GM04504 (cell line): ENCODE results near the gene ENOX2.

Source experiments
- DNase-seq: peaks from one replicate; pipeline ENCODE4 v3.0.0-alpha.2; 2012; ENCODE audit warnings: low read depth

ENOX2 gene

DNA sequence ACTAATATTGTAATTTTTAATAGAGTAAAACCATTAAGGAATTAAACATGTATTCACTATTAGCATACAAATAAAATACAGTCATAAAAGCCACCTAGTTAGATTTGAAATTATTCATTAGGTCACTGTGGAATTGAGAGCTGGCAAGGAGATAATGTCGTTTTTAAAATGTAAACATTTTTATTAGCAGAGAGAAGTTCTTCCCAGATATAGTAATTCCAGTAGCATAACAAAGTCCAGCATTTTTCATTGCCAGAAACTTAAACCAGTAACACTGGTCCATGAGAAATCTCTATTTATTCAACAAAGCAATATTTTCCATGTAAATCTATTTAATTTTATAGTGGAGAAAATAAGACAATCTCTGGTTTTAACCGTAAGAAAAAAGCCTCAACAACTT, 17.5 kb downstream of the ENOX2 start:
- no peak for DNase-seq

DNA sequence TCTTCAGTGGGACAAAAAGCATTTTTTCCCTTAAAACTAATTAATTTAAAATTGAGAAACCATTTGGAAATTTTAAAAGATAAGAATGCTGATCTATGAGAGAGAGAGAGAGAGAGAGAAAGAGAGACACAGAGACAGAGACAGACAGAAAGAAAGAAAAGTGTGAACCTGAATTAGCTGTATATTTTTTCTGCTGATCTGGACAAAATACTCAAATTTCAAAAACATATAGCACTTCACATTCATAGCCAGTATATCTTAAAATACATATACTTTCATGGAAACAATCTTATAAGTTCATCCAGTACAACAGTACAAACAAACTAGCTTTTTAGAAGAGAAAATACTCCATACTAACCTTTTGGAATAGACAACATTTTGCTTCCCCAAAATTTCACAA, 18.4 kb downstream of the ENOX2 start:
- no peak for DNase-seq

DNA sequence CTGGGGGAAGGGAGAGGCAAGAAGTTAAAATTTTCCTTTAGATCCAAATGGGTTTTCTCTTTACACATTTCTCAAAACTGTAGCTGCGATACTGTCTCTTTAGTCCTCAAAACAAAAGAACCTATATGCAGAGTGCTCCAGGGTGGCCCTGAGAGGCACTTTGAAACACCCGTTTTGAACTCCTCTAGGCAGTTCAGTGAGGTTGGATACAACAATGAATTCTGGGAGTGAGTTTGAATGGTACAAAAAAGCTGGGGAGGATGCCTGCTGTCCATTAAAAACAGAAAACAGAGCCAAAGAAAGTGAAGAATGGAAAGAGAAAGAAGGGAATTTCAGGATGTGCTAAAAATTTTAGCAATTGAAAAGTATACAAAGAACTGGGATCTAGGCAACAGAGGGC, 23.1 kb downstream of the ENOX2 start:
- no peak for DNase-seq

DNA sequence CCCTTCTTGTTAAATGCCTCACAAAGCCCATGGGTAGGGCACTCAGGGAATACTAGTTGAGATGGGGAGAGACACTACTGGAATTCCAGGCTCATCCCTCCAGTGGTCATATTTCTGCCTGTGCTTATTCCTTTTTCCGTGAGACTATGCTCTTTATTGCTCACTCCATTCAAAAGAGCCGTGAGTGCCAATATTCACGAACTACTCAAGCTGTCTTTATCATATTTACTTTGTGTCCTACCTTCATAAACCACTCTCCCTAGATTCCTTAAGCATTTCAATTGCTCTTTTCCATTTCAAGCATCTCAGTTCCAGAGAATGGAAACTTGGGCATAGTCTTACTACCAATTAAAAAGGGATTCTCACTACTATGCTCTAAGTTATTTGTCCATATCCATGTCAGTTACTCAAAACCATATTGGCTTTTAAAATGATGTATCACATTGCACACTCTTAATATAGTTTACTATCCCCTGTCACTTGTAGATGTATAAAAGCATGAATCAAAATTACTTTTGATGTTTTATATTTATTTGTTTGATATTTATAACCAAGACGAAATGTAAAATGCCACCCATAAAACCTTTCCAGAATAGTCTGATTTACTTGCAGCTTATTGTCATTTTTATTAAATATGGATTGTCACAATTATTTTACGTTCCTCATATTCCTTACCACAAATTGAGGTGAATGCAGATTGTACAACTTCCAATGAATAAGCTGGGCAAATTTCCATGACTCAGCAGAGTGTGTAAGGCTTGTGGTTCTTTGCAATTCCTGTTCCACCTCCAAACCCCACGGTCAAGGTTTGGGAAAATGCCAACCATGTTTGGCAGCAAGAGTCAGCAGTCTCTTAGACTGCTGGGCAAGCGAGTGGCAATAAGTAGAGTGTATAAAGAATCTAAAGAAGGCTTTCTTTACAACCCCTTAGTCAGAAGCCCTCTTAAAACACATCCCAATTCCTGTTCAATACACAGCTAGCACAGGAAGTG, 24.4 kb downstream of the ENOX2 start:
- DNase-seq: peak; percentile 62

DNA sequence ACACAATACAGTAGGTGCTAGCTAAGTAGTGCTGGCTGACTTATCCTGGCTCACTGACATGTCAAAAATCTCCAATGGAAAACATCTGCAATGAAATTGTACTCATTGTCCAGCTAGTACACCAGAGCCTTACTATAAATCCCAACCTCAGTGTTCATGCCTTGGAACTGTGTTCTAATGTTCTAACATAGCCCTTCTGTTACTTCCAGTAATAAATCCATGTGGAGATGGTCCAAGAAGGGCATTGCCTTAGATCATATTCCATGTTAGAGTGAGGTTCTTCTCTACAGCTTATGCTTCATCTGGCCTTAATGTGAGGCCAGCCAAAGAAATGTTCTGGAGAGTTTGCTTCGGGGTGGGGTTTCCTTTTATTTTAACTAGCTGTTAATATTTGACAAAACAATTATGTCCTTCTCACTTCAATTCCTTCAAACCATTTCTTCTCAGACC, 25.1 kb downstream of the ENOX2 start:
- no peak for DNase-seq

DNA sequence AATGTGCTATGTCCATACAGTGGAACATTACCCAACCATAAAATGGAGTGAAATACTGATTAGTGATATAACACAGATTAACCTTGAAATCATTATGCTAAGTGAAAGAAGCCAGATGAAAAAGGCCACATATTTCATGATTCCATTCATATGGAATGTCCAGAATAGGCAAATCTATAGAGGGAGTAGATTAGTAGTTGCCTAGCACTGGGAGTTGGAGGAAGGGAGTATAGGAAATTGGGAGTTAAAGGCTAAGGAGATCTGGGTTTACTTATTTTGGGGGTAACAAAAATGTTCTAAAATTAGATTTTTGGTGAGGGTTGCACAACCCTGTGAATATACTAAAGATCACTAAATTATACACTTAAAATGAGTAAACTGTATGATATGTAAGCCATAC, 26.8 kb downstream of the ENOX2 start:
- DNase-seq: no peak

DNA sequence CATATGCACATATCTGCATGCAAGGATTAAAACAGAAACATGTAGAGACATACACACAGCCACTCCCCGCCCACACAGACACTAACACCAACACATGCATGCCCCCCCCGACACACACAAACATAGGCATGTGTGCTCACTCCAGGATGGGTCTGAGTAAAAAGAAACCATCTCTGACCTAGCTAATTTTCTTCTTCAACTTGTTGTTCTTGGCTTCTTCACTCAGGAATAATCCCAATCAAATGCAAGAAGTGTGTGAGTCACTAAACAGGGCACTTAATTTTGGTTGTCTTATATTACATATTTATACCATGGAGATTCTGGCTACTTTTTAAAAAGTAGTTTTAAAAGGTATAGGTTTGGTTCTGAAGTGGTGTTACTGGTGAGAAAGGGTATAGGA, 28.3 kb downstream of the ENOX2 start:
- no peak for DNase-seq

DNA sequence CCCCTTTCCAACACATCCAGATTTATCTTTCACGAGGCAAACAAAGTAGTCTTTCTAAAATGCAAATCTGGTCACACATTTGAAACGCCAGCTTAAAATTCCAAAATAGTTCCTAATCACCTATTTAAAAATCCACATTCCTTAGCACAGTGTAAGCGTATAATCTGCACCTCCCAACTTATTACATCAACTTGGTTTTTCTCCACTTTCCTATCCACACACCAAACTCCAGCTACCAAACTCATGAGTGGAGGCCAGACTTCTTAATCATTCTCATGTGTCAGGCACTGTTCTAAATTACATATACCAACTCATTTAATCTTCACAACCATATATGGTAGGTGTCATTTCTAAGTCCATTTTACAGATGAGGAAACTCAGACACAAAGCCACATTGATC, 33.8 kb downstream of the ENOX2 start:
- DNase-seq: no peak

DNA sequence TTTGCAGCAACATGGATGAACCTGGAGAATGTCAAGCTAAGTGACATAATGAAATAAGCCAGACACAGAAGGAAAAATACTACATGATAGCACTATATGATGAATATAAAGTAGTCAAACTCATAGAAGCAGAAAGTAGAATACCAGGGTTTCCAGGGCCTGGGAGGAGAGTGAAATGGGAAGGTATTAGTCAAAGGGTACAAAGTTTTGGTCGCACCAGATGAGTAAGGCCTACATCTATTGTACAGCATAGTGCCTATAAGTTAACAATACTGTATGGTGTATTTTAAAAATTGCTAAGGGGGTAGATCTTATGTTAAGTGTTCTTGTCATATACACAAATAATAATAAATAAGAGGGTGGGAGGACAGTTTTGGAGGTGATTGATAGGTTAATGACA, 41.5 kb downstream of the ENOX2 start:
- DNase-seq: no peak

DNA sequence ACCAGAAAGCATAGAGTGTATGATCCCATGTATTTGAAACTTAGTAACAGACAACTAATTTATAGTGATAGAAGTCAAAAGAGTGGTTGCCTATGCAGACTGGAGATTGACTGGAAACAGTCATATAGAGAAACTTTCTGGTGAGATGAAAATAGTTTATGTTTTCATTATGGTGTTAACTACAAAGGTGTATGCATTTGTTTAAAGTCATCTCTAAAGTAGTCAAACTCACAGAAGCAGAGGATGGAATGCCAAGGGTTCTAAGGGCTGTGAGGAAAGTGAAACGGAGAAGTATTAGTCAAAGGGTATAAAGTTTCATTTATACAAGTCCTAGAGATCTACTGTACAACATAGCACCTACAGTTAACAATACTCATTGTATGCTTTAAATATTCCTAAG, 45.8 kb downstream of the ENOX2 start:
- no peak for DNase-seq

DNA sequence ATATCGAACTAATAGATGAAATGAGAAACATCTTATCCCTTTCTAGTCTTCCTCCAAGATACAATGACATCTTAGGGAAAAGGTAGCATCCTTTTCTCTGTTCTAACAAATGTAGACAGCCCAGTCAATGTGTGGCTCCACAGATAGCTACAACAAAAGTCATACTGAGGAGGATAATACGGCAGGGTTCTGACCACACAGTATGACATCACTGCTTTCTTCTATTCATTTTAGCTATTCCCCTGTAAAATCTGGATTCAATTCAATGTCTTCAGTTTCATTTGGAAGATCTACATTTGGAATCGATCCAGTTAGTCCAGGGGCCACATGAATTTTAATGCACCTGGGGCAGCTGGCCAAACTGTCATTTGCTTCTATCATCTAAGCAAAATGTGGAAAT, 51.4 kb downstream of the ENOX2 start:
- no peak for DNase-seq

DNA sequence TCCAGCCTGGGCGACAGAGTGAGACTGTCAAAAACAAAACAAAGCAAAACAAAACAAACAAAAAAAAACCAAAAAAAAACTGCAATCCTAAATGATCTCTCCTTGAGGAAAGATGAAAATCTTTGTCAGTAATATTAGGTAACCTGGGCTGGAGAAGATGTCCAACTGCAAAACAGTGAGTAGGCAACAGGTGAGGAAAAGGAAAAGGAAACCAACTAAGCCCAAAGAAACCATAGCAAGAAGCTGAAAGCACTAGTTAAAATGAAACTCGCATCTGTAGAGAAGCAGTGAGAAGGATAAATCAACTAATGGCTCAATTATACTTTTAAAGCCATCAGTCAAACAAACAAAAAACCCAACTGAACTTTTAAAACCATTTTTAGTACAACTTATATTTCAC, 54.2 kb downstream of the ENOX2 start:
- no peak for DNase-seq

DNA sequence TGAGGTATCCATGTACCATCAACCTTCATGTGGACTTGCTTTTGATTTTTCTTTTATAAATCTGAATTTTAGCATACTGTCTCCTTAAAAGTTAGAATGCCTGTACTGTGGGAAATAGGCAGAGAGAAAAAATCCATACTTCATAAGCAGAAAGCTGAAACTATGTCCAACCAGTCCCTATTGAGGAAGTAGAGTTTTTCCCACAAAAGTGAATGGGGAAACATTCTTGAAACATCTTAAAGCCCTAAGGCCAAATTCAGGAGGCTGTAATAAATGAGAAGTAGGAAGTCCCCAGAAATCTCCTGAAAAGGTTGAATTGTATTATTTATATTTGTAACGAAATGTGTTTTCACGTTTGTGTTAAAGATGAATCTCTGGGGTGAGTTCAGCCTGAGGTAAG, 56.3 kb downstream of the ENOX2 start:
- no peak for DNase-seq

DNA sequence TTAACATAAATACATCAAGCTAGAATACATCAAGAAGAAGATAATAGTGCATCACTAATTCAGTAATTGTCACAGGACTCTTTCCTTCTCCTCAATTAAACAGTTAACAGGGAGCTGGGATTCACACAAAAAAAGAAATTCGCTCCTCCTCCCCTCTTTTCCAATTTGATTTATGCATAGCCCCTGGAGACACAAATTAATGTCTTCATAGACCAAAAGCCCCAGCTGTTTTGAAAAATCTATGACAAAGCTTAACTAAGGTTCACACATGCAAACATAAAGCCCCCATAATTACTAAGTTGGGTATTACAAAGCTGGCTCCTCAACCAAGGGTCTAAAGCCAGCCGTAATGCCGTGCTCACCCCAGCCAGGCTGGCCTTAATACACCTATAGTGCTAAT, 61.2 kb downstream of the ENOX2 start:
- no peak for DNase-seq

DNA sequence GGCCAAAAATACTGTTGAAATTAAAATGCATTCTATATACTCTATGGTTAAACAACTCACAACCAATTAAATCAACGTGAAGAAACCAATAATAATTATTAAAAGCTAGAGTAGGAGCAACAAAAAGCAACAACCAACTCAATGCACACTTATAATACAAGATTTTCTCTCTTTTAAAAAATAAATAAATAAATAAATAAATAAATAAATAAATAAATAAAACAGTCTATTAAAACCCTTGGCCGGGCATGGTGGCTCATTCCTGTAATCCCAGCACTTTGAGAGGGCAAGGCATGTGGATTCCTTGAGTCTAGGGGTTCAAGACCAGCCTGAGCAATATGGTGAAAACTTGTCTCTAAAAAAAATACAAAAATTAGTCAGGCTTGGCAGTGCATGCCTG, 62.7 kb downstream of the ENOX2 start:
- DNase-seq: no peak

DNA sequence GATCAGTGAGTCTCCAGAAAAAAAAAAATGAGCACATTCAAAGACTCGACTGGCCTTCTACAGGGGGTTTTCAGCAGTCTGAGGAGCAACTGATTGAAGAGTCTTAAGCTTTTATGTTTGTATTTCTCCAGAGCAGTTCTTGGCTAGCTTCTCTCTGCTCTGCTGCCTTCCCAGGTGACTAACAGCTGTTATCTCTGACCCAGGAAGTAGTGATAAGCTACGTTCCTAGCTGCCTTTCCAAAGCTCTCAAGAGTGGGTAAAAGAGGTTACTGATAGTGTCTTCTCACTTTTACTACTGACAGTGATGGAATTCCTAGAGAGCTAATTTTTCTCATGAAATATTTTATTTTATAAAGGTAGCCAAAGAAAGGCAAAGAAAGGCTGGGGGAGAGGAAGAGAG, 66.6 kb downstream of the ENOX2 start:
- no peak for DNase-seq

DNA sequence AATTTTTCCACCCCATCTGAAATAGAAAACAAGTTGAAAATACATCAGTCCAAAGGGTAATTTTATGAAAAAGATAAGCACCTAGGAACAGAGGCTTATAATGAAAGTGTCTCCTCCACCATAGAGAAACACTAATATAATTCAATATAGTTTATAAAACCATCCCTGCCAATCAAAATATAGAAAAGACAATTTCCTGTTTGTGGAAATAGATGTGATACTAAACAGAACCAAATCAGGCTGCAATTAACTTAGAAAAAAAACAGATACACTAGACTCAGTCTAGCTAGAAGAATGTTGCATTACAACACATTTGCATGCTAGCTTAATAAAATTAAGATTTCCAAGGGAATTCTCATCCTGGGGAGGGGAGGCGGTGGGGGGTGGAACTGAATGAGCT, 68.2 kb downstream of the ENOX2 start:
- no peak for DNase-seq

DNA sequence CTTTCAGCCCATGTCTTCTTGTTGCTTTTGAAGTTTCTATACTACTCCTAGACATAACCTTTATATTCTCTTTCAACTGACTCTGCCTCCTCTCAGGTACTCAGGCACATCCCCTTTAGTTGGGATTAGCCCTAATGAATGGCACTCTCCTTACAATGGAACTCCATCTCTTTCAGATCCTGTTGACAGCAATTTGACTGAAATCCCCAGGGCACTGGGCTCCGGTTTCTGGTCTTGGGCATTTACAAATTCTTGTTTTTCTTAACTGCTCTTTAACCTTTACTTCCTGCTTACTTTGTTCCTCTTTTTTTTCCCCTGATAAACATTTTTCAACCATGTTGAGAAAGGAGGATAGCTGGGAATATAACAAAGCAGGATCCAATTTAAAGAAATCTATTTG, 68.9 kb downstream of the ENOX2 start:
- no peak for DNase-seq

DNA sequence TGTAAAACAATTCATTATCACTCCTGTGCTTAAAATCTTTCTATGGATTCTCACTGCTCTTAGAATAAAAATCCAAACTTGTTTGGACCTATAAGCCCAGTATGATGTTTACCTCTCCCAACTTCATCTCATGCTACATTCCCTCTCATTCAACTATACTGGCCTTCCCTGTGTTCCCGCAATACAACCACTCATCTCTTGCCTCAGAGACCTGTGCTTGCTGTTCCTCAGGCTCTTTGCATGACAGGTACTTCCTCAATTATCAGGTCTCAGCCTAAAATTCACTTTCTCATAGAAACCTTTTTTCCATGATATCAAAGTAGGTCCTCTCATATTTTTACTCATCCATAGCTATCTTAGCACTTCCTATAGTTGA, 71.7 kb downstream of the ENOX2 start:
- no peak for DNase-seq

DNA sequence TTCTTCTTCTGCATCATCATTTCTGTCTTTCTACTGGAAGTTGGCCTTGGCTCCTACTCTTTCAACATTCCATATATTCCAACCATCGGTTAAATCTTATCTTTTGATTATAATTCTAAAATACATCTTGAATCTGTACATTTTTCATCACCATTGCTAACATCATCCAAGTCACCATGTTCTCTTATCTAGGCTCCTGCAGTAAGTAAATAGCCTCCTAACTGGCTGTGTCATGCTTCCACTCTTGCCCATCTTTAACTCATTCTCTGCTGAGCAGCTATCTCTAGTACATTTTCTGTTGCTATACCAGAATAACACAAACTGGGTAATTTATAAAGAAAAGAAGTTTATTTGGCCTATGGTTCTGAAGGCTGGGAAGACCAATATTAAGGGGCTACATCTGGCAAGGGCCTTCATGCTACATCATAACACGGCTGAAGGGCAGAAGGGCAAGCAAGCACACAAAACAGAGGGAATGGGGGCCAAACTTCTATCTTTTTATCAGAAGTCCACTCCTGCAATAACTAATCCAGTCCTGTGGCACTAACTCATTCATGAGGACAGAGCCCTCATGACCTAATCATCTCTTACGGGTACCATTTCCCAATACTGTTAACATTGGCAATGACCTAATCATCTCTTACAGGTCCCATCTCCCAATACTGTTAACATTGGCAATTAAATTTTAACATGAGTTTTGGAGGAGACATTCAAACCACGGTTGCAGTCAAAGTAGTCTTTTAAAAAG, 72.2 kb downstream of the ENOX2 start:
- no peak for DNase-seq

DNA sequence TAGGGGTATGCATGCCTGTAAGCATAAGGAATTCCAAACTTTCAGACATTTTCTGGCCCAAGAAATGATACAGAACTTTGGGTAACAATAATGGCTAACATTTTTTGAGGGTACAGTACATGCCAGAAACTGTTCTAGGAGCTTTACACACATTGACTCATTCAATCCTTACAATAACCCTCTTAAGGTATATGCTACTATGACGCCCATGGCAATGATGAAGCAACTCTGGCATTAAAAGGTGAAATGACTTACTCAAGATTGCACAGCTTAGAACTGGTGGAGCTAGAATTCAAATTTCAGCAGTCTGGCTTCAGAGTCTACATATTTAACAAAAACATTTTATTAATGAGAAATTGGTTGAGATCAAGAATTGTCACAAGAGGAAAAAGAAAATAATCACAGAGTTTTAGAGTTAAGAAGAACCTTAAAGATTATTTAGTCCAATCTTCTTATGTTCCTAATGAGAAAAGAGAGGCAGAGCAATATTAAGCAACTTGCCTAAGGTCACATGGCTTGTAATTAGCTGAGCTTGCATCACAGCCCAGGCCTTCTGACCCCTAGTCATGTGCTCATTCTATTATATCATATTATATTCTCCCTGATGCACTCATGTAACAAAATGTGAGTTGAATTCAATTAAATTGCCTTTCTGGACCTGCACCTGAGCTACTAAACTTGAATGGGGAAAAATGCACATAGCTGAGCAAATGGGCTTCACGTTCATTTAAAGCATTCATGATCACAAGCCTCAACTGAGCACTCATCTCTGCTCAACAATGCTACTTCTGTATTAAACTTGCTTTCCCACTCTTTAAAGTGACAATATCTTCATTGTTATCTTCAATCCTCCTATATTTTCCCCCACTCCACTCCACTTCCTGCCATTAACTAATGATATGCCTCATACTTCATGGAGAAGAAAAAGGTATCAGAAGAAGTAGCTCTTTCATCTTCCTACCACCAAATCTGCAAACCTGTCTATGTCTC, 73.2 kb downstream of the ENOX2 start:
- no peak for DNase-seq

DNA sequence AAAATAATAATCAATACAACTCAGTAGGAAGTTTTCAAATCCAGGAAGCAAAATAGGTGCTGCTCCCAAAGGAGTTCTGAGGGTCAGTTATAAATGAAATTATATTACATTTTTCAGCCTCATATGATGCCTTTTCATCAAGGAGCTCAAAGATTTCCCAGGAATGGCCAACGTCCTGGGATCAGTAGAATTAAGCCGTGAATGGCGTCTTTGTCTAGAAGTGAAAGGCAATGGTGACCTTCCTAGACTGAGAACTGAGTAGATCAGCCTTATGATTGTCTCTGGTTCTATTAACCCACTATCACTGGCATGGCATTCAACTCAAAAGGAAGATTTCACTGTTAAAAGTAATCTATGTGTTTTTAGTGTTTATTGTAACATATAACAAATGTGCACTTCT, 74.4 kb downstream of the ENOX2 start:
- no peak for DNase-seq
